ENCODE data around the gene IGSF11.
A peak's percentile ranks its signal among the peaks of the same experiment; 100 is the strongest.
"Not testable (repeated sequence)": the region's sequence is repeated elsewhere in the genome, so short reads cannot be mapped to it uniquely, and the experiment has no call there.

Gene IGSF11

GRCh38 chr3:118884748-118885206, 149.9 kb downstream of the IGSF11 start:
- DNase-seq (ENCODE audit: low spot score) = peak; percentile 45

- DNase-seq (ENCODE audit: low spot score) = peak; percentile 57
These were observed 152.2 kb downstream of the IGSF11 start for GRCh38 chr3:118882353-118882947.

GRCh38 chr3:118868051-118868450, 166.6 kb downstream of the IGSF11 start:
- DNase-seq (ENCODE audit: low spot score) = no peak

GRCh38 chr3:118863731-118864322, 170.8 kb downstream of the IGSF11 start:
- no peak for DNase-seq (ENCODE audit: low spot score)

GRCh38 chr3:118859950-118860349, 174.7 kb downstream of the IGSF11 start:
- no peak for DNase-seq (ENCODE audit: low spot score)

GRCh38 chr3:118851466-118852193, 183.0 kb downstream of the IGSF11 start:
- not testable (repeated sequence) for DNase-seq (ENCODE audit: low spot score)

- DNase-seq (ENCODE audit: low spot score) = no peak
These were observed 184.0 kb downstream of the IGSF11 start for GRCh38 chr3:118850687-118851086.
